HG03565 (cell line): ENCODE data around the gene KAZN.

Experiments
- ATAC-seq: cut with Tn5 transposase; IDR thresholded peaks from one replicate; pipeline ENCODE4 v1.9.1; 2021; ENCODE audit warnings: mild to moderate bottlenecking, moderate library complexity; ENCODE audit not compliant: unreplicated experiment

Gene KAZN

DNA sequence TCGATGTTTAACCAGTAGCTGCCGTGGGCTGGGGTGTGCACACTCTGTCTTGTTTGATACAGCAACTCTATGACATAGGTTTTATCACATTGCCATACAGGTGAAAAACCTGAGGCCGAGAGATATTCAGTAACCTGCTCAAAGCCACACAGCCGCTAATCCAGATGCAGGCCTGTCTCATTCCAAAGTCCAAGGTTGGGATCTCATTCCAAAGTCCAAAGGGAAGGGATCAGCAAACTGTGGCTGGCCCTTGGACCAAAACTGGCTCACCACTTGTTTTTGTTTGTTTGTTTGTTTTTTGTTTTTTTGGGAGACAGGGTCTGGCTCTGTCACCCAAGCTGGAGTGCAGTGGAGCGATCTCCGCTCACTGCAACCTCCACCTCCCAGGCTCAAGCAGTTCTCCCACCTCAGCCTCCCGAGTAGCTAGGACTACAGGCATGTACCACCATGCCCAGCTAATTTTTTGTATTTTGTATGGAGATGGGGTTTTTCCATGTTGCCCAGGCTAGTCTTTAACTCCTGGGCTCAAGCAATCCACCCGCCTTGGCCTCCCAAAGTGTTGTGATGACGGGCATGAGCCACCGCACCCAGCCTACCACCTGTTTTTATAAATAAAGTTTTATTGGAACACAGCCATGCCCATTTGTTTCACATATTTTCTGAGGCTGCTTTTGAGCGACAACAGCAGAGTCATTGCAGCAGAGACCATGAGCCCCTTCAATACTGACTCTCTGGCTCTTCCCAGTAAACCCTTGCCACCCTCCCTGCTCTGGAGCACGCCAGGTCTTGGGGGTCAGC is 391.6 kb downstream of the KAZN start:
- no peak for ATAC-seq

DNA sequence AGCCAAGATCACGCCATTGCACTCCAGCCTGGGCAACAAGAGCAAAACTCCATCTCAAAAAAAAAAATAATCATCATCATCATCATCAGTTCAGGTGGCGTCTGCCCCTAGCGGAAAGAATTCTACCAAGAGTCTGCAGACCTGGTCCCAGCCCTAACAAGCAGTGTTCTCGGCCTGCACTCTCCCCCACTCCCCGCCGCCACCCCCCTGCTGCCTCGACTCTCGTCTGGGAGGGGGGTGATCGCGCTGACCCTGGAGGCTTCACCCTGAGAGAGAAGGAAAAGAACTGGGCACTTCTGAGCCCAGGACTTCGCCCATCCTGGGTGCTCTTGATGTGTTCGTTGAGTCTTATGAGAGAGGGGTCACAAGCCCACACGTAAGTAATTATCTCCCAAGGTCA is 394.9 kb downstream of the KAZN start:
- ATAC-seq: no peak

DNA sequence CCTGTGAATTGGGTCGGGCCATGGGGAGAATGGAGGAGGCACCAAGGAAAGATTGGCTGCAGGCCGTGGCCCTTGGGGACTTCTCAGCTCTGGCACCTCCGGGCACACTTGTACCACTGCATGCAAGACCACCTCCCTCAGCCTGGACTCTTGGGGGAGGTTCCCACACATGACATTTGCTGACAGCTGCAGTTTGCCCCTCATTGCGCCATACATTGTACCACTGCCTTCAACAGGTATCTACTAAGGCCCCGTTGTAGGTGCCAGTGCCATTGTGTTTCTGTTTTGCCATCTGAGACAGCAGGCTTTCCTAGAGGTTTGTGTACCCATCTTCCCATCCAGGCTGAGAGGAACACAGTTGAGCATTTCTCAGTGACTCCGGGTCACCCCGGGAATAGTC is 395.7 kb downstream of the KAZN start:
- ATAC-seq: no peak

DNA sequence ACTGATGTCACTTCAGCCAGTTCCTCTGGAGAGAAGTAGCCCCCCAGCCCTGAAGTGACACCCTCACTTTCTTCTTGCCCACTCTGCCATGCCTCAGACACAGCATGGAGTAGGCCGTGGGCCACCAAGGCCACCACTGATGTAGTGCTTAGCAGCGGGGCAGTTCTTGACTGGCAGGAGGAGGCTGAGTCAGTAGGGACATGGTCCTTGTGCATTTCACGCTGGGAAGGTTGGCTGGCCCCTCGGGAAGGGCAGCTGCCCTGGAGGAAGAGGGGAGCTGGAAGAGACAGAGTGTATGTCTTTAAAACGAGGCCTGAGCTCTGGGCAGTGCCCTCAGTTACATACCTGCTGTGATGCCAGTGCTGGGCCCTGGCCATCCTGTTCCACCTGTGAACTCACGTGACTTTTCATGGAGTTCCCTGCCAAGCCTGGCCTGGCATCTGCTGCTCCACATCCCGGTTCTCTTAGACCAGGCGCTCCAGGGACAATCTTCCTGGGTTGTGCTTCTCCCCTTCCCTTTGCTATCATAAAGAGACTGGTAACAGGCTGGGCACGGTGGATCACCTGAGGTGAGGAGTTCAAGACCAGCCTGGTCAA is 396.5 kb downstream of the KAZN start:
- no peak for ATAC-seq

DNA sequence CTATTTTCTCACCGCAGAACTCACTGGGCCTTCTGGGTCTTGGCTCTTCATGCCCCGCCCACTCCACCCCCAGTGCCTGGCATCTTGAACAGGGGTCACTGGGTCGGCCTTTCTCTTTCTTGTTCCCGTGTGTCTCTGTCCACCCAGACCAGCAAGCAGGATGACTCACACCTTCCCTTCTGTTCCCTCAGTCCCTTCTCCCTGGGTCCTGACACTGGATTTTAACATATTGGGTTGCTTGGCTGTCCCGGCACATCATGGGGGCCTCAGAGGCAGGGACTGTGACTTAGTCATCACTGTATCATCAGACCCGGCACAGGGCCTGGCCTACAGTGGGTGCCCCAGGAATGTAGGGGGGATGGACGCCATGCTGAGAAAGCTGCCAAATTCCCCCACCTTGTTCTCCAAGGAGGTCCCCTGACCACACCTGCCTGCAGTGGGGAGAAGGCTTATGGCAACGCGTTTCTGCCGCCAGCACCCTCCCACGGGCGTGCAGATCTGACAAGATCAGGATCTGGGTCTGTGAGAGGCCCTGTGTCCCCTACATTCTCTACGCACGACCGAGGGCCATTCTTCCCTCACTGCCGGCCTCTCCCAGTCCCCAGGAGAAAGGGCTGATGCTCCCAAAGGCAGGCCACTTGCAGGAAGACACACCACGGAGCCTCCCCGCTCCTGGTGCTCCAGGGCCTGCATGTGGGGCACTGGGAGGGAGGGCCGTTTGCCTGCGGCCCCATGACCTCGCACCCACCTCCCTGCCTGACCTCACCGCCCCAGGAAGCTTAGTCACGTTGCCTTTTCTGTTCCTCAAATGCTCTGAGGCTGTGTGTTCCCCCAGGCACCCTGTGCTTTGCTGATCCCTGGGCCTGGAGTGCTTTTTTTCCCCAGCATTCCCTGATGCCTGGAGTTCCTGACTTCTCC is 397.9 kb downstream of the KAZN start:
- no peak for ATAC-seq

DNA sequence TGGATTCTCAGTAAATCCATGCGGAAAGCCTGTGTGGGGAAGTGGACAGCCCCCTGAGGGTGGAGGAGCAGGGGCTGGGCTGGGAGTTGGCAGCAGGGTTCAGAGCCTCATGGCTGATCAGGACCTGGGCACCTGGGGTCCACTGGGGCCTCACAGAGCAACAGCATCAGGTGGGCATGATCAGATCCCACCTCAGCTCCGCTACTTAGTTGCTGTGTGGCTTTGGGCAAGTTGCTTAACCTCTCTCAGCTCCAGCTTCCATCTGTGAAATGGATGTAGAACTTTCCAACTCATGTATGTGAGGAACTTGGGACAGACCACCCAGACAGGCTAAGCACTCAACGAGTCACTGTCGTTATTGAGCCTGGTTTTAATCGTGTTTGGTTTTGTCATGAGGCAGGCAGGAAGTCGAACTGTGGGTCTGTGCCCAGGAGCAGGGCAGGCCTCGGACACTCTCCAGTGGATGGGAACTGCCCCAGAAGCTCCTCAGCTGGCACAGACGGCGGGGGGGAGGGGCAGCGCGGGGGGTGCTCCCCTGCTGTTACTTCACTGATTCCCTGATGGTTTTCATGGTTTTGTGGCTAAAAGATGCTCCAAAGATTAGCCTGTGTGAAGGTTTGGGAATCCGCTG is 399.3 kb downstream of the KAZN start:
- no peak for ATAC-seq

DNA sequence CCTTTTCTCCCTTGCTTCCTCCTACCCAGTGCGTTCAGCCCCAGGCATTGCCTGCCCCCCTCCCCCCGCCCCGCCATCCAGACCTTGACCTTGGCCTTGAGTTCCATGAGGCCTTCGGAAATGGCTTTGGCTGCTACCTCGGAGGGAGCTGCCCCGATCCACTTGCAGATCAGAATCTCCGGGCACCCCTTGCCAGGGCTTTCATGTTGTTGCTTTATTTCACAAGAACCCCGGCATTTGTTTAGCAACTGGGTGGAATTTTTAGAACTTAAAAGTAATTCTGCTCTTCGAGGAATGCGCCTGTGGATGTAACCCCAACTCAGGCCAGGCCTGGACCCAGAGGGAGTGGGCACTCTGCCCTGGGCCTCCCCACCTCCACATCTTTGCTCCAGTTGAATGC is 401.0 kb downstream of the KAZN start:
- no peak for ATAC-seq

DNA sequence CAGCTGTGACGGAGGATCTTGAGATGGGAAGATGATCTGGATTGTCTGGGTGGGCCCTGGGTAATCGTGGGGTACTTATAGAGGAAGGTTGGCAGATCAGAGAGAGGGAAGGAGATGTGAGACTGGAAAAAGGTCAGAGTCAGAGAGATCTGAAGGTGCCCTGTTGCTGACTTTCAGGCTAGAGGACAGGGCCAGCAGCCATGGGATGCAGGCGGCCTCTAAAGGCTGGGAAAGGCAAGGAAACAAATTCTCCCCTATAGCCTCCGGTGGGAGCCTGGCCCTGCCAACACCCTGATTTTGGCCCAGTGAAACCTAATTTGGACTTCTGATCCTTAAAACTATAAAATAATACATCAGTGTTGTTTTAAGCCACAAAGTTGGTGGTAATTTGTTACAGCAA is 401.5 kb downstream of the KAZN start:
- ATAC-seq: no peak

DNA sequence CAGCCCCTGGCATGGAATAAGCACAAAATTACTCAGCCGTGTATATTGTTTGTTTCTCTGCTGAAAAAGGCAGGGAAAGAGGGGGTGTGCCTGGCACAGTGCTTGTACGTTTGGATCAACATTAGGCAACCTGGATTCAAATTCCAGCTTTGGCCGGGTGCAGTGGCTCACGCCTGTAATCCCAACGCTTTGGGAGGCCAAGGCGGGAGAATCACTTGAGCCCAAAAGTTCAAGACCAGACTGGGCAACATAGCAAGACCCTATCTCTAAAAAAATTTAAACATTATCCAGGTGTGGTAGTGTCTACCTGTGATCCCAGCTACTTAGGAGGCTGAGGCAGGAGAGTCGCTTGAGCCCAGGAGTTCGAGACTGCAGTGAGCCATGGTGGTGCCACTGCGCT is 402.2 kb downstream of the KAZN start:
- no peak for ATAC-seq

DNA sequence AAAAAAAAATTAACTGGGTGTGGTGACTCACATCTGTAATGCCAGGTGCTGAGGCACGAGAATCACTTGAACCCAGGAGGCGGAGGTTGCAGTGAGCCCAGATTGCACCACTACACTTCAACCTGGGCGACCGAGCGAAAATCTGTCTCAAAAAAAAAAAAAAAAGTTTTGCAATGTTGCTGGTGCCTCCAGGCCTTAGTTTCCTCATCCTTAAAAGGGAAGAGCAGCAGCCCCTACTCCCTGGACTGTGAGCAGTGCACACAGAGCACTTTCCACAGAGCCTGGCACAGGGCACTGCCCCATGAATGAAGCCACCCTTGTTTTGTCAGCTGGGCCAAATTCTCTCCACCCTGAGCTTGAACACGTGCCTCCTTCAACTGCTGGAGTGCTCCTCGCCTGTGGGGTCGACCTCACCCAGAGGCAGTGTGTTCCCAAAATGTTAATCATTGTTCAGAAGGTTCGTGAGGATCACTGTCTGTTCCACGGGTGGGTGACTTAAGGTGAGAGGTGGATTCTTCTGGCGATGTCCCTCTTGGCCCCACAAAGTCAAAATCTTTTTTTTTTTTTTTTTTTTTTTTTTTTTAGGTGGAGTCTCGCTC is 402.9 kb downstream of the KAZN start:
- no peak for ATAC-seq

DNA sequence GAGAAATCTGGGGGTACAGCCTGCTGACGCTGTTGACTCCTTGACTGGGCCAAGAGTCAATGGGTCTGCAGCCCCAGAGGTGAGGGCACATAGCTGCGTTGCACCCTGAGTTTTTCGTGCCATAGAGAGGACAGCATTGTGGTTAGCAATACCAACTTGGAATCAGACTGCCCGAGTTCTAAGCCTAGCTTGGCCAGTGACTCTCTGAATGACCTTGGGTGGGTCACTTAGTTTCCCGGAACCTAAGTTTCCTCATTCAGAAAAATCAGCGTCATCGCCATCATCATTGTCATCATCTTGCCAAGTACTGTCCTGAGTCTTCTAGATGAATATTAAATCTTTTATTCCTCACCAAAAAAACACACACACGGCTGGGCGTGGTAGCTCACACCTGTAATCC is 403.8 kb downstream of the KAZN start:
- ATAC-seq: no peak

DNA sequence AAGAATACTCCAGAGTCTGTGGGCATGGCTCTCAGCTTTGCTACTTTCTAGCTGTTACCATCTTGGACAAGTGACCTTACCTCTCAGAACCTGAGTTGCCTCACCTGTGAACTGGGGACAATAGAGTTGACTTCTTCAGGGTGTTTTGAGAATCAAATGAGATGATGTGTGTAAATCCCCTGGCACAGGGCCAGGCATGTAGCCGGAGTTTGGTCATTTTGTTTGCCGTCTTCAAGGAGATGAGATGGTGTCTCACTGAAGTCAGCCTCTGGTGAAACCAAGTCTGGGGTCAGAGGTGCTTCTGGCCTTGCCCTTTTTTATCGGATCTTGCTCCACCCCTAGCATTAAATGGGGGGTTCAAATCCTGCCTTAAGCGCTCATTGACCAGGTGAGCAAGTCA is 405.9 kb downstream of the KAZN start:
- ATAC-seq: no peak

DNA sequence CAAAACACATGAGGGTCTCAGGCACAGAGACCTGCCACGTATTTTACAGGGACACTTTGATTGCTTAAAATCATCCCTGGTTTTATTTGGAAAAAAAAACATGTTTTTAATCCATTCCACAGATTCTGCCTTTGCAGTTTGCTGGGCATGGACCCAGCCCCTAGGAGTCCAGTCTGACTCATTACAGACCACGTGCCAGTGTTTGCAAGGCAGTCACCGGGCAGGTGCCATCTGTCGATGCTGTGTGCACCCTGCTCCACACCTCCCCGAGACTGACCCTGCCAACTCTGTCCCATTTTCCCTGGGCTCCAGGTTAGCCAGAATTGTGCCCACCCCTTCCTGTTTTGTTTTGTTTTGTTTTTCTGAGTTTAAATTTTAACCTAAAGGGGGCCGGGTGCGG is 406.6 kb downstream of the KAZN start:
- no peak for ATAC-seq

DNA sequence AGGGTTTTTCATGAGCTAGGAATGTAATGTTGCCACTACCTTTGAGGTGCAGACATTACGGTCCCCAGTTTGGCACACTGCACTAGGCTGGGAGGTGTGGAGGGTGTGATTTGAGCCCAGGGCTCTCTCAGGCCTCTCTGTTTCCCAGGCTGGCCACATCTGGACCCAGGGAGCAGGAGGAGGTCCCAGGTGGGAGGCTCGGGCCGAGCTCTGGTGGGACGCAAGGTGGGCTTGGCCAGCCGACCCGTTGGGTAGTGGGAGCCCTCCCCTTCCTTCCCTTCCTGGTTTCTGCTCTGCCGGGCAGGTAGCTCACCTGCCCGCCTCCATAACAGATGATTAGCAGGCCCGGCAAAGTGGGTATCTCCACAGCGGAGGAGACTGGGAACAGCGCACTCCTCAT is 408.9 kb downstream of the KAZN start:
- ATAC-seq: no peak

DNA sequence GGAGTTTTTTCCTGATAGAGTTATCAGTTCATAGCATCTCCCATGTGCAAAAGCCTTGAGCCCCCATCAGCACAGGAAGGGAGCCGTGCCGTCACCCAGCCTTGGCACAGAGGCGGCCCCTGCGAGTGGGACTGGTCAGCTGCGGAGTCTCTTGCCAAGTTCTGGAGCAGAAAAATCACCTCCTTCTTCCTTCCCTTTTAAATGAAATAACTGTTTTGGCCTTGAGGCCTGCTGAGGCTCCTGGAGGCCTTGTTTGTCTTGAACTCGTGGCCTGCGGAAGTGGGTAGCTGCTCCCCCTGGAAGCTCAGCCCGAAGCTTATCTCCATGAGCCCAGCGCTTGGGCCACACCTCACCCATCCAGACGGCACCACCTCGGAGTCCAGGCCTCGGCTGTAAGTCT is 409.4 kb downstream of the KAZN start:
- ATAC-seq: no peak

DNA sequence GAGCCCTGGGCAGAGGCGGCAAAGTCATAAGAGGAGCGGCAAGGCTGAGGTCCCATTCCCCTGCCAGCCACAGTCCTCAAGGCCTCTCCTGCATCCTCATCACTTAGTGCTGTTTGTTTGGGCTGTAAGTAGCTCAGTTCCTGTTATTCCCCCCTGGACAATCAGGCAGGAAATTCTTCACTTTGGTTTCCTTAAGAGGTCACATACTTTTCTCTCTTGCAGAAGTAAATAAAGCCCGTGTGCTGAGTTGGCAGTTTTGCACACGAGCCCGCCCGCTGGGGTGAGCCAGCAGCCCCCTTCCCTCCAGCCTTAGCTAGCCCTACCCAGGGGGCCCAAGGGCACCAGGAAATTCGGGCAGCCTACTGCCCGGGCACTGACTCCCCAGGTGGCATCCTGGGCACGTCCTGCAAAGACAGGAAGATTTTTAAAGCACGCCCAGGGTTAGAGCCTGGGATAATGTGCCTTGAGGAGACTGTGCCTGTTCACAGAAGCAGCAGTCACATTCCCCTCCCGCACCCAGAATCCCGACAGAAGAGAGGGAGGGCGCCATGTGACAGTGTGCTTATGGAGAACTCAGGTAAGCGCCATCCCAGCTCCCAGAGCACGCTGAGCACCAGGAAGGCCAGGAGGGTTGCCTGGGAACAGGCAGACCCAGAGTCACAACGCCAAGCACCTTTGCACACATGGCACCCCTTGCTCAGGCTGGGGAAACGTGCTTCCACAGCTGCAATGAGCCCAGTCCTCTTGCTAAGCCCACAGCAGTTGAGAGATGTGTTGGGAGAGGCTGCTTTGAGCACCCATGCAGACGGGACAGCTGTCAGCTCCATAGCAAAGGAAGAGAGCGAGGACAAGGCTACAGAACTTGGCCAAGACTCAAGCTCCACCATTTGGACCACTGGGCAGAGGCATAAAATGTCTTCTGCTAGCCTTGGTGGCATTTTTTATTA is 410.6 kb downstream of the KAZN start:
- ATAC-seq: no peak

DNA sequence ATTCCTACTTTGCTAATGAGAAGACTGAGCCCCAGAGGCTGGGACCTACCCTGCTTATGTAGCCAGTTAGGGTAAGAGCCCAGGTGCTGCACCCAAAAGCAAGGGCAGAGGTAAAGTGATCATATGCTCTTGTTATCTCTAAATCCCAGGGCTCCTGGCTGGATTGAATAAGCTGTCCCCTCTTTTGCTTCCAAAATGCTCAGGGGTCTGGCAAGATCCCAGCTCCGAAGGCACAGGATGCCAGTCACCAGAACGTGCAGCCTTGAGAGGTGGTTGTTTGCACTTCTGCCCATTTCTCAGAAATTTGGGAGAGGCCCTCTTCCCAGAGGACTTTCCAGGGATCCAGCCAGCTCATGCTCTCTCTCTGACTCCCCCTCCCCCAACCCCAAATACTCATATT is 412.7 kb downstream of the KAZN start:
- ATAC-seq: no peak

DNA sequence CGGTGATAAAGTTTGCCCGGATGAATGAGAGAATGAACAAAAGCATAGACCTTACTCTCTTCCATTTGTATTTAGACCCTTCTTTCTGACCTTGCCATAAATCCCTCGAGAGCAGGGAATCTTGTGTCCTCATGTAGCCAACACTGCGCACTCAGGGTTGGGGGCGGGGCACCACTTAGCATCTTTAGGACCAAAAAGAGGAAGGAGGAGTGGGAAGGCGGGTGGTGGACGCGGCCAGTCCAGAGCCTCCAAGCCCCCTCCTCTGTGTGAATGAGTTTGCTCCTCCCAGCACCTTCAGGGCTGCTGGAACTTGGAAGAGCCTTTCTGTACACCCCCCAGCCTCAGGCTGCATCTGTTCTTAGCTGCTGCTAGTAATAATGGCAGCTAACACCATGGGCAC is 413.2 kb downstream of the KAZN start:
- no peak for ATAC-seq

DNA sequence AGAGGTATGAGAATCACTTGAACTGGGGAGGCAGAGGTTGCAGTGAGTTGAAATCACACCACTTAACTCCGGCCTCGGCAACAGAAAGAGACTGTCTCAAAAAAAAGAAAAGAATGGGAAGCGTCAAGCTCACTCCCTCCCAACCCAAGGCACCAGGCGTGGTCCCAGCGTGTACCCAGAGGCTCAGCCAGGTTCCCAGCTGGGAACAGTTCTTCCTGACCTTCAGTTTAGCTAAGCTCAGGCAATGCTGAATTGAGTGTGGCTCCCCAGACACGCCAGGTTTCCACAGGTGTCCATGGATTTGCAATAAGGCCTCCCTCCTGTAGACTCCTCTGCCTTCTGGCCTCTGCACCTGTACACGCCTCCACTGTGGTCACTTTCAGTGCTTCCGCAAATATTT is 414.3 kb downstream of the KAZN start:
- ATAC-seq: no peak

DNA sequence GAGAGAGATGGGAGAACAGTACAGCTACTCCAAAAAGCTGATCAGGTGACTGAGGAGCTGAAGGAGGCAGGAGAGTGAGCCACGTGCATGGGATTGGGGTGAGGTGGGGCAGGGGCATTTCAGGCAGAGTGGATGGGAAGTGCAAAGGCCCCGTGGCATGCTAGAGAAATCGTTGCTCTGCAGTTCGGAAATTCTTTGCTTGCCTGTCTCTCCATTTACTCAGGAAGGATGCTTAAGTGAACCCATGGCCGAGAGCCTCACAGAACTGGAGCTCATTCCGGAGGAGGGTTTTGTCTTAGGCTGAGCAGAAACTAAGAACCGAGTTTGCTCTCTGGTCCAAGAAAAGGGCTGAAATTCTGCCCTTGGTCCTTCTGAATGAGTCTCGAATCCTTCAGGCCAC is 415.3 kb downstream of the KAZN start:
- no peak for ATAC-seq
